PC-3 (cell line): ENCODE data around the gene FZR1. TPM values are rescaled to one million over a fixed set of nuclear protein-coding genes. Genes with fewer than 3 reads are reported as not detected.

Experiments
- ATAC-seq: fragments of 200-7000 bp; cut with Tn5 transposase; 2 replicates; pipeline ENCODE4 v1.9.1; 2020; ENCODE audit warnings: mild to moderate bottlenecking, moderate library complexity
- BruUV-seq: library from RNA; stranded (reverse); fragments of 400-500 nt; replicated peaks from 2 replicates; lab custom pipeline; 2021; lab: Mats Ljungman, UMichigan
- CTCF ChIA-PET: fragments of 300-600 bp; sonication (Branson Sonifier 250); formaldehyde crosslinking; loops from one replicate; lab custom pipeline; 2022; ENCODE audit warnings: antibody characterized with exemption; lab: Charles Lee
- POLR2A ChIA-PET: fragments of 300-600 bp; sonication (Branson Sonifier 250); formaldehyde crosslinking; loops from one replicate; lab custom pipeline; 2022; ENCODE audit warnings: antibody characterized with exemption; ENCODE audit not compliant: unreplicated experiment; lab: Charles Lee
- DNase-seq: peaks from one replicate; pipeline ENCODE4 v3.0.0-alpha.2; 2015
- H2AFZ ChIP-seq: fragments of 300-600 bp; sonication (generic); 2 replicates; pipeline ENCODE4 v1.6.0; 2016; ENCODE audit warnings: antibody characterized with exemption, low read length
- H3F3A ChIP-seq: fragments of 300-600 bp; sonication (generic); one replicate; pipeline ENCODE4 v1.6.0; 2017; ENCODE audit warnings: antibody characterized with exemption, low read length, control low read depth, mild to moderate bottlenecking; ENCODE audit not compliant: unreplicated experiment
- H3K27ac ChIP-seq: fragments of 300-600 bp; sonication (generic); 2 replicates; pipeline ENCODE4 v1.5.1; 2016; ENCODE audit warnings: mild to moderate bottlenecking, low read length
- H3K27me3 ChIP-seq: fragments of 300-600 bp; sonication (generic); 2 replicates; pipeline ENCODE4 v1.6.1; 2016; ENCODE audit warnings: low read length, mixed read lengths
- H3K36me3 ChIP-seq: fragments of 300-600 bp; sonication (generic); 2 replicates; pipeline ENCODE4 v1.6.1; 2016; ENCODE audit warnings: low read depth, mixed run types, low read length, mixed read lengths
- H3K4me1 ChIP-seq: fragments of 300-600 bp; sonication (generic); 2 replicates; pipeline ENCODE4 v1.5.1; 2016; ENCODE audit warnings: low read length; ENCODE audit not compliant: insufficient read depth
- H3K4me2 ChIP-seq: fragments of 300-600 bp; sonication (generic); 2 replicates; pipeline ENCODE4 v1.6.0; 2016; ENCODE audit warnings: low read length
- H3K4me3 ChIP-seq: fragments of 300-600 bp; sonication (generic); 2 replicates; pipeline ENCODE4 v1.5.1; 2016; ENCODE audit warnings: mild to moderate bottlenecking, low read length, mixed read lengths
- H3K79me2 ChIP-seq: fragments of 300-600 bp; sonication (generic); 2 replicates; pipeline ENCODE4 v1.6.1; 2017; ENCODE audit warnings: low read length, mixed read lengths
- H3K9ac ChIP-seq: fragments of 300-600 bp; sonication (generic); 2 replicates; pipeline ENCODE4 v1.6.0; 2016; ENCODE audit warnings: mild to moderate bottlenecking, low read length
- H3K9me2 ChIP-seq: fragments of 300-600 bp; sonication (generic); replicated peaks from 2 replicates; pipeline ENCODE4 v1.6.1; 2016; ENCODE audit warnings: mixed run types, low read length, mixed read lengths
- H3K9me3 ChIP-seq: fragments of 300-600 bp; sonication (generic); 2 replicates; pipeline ENCODE4 v1.6.1; 2016; ENCODE audit warnings: low read length, mixed read lengths
- H4K20me1 ChIP-seq: fragments of 300-600 bp; sonication (generic); 2 replicates; pipeline ENCODE4 v1.6.1; 2016; ENCODE audit warnings: low read length, mixed read lengths
- CTCF ChIP-seq: fragments of 300-600 bp; sonication (generic); conservative IDR thresholded peaks from 2 replicates; pipeline ENCODE4 v1.5.1; 2017; ENCODE audit warnings: antibody characterized with exemption, low read depth, mild to moderate bottlenecking, low read length
- EZH2 ChIP-seq: fragments of 300-600 bp; sonication (generic); IDR thresholded peaks from one replicate; pipeline ENCODE4 v1.6.1; 2017; ENCODE audit warnings: antibody characterized with exemption, mild to moderate bottlenecking, low read length; ENCODE audit not compliant: unreplicated experiment
- EZH2phosphoT487 ChIP-seq: fragments of 300-600 bp; sonication (generic); IDR thresholded peaks from 2 replicates; pipeline ENCODE4 v1.6.1; 2018; ENCODE audit warnings: mild to moderate bottlenecking, antibody characterized with exemption, low read length, borderline replicate concordance
- intact Hi-C: fragments of 100-400 bp; cut with micrococcal nuclease; formaldehyde crosslinking; loops from 2 replicates; pipeline ENCODE4 v1.9.0; 2023
- total RNA-seq: library from RNA; depleted of rRNA; stranded (reverse); fragments of >200 nt; gene quantifications from 2 replicates; pipeline ENCODE4 v1.2.3, GENCODE V29; 2014

FZR1 gene
- total RNA-seq, 1 experiment from 2014 or later, result 53.6 TPM

GRCh38 chr19:3544742-3545668 lies 38.9 kb downstream of the FZR1 start:
- Histone ChIP-seq H3K27ac (no peak overlapping the region), H3K4me2 (no peak overlapping the region), H3K27me3 (no peaks in the 10 kb centered on the region), H3K9me3 (no peaks in the 10 kb centered on the region), H3K9me2 (no peaks in the 10 kb centered on the region), H3K4me1 (no peaks in the 10 kb centered on the region), H3K4me3 (no peak overlapping the region), H3K79me2 (no peaks in the 10 kb centered on the region), H3K9ac (no peak overlapping the region), H3F3A (no peaks in the 10 kb centered on the region), H4K20me1 (no peaks in the 10 kb centered on the region), H2AFZ (no peak overlapping the region), H3K36me3 (0 out of 2 replicates have a peak, but pooled peaks cover 6% of the 10 kb centered on the region)
- ATAC-seq (peak; percentile 68), DNase-seq (peak; percentile 60)
- TF ChIP-seq EZH2phosphoT487 (no peak), CTCF (peak; percentile 85), EZH2 (no peak)
- ChIA-PET CTCF (no interaction called here), POLR2A (interaction anchor here (0.6 kb wide), 1 partner anchor 12 kb away, joined by 13 read pairs; no protein-coding TSS in a partner anchor)
- BruUV-seq, result no TSS peak
- intact Hi-C loops, result no loop called here

DNA sequence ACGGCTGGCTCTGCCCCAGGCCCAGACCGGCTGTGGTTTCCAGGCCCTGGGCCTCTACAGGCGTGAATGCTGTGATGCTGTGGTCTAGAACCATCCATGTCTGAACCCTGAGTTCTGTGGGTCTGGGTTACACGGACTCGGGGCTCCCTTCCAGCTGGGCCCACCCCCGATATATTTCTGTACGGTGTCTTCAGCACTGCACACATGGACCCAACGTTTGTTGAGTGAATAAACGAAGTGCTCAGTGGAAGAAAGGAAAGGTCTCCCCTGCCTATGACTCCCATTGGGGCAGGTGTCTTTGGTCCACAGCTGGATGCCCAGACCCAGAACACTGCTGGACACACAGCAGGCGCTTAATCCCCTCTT lies 39.5 kb downstream of the FZR1 start:
- CTCF ChIA-PET, result no interaction called here
- ATAC-seq, result no peak
- Histone ChIP-seq H2AFZ (no peak overlapping the region), H3F3A (no peaks in the 10 kb centered on the region), H3K27me3 (no peaks in the 10 kb centered on the region), H3K27ac (no peak overlapping the region), H3K79me2 (no peaks in the 10 kb centered on the region), H3K4me1 (no peaks in the 10 kb centered on the region), H3K9me3 (no peaks in the 10 kb centered on the region), H4K20me1 (no peaks in the 10 kb centered on the region), H3K36me3 (0 out of 2 replicates have a peak, but pooled peaks cover 6% of the 10 kb centered on the region), H3K4me2 (no peak overlapping the region), H3K9ac (no peak overlapping the region), H3K4me3 (no peak overlapping the region), H3K9me2 (no peaks in the 10 kb centered on the region)
- intact Hi-C loops, result no loop called here
- BruUV-seq, result no TSS peak
- no peak for TF ChIP-seq EZH2phosphoT487
- DNase-seq, result no peak
- POLR2A ChIA-PET, result interaction anchor here (0.6 kb wide), 1 partner anchor 11 kb away, joined by 13 read pairs; no protein-coding TSS in a partner anchor

GRCh38 chr19:3546119-3546518 lies 40.0 kb downstream of the FZR1 start:
- POLR2A ChIA-PET, result no interaction called here
- CTCF ChIA-PET, result no interaction called here
- intact Hi-C loops, result no loop called here

More at GRCh38 chr19:3546119-3546518, 40.0 kb downstream of the FZR1 start:
- Histone ChIP-seq H3K27ac (no peak overlapping the region), H3K79me2 (no peaks in the 10 kb centered on the region), H3K4me2 (no peak overlapping the region), H3F3A (no peaks in the 10 kb centered on the region), H2AFZ (no peak overlapping the region), H3K4me1 (no peaks in the 10 kb centered on the region), H3K9me2 (no peaks in the 10 kb centered on the region), H3K27me3 (no peaks in the 10 kb centered on the region), H3K4me3 (no peak overlapping the region), H3K9me3 (no peaks in the 10 kb centered on the region), H4K20me1 (no peaks in the 10 kb centered on the region), H3K36me3 (0 out of 2 replicates have a peak, but pooled peaks cover 6% of the 10 kb centered on the region), H3K9ac (no peak overlapping the region)
- no TSS peak for BruUV-seq
- TF ChIP-seq EZH2phosphoT487, result no peak
- TF ChIP-seq CTCF, result no peak
- TF ChIP-seq EZH2, result no peak
- DNase-seq (no peak), ATAC-seq (no peak)
